Measurements from ENCODE around the gene KCNK3.

The KCNK3 gene

GRCh38 chr2:26666671-26667070 is 25.9 kb upstream of the KCNK3 start:
- FAIRE-seq: no peak

GRCh38 chr2:26668041-26668440 is 24.5 kb upstream of the KCNK3 start:
- no peak for FAIRE-seq

GRCh38 chr2:26668856-26669750 is 23.4 kb upstream of the KCNK3 start:
- FAIRE-seq: no peak

GRCh38 chr2:26670171-26670570 is 22.4 kb upstream of the KCNK3 start:
- no peak for FAIRE-seq

- no peak for FAIRE-seq
Measured at GRCh38 chr2:26670931-26671460, 21.5 kb upstream of the KCNK3 start.

GRCh38 chr2:26671691-26672090 is 20.8 kb upstream of the KCNK3 start:
- no peak for FAIRE-seq

DNA sequence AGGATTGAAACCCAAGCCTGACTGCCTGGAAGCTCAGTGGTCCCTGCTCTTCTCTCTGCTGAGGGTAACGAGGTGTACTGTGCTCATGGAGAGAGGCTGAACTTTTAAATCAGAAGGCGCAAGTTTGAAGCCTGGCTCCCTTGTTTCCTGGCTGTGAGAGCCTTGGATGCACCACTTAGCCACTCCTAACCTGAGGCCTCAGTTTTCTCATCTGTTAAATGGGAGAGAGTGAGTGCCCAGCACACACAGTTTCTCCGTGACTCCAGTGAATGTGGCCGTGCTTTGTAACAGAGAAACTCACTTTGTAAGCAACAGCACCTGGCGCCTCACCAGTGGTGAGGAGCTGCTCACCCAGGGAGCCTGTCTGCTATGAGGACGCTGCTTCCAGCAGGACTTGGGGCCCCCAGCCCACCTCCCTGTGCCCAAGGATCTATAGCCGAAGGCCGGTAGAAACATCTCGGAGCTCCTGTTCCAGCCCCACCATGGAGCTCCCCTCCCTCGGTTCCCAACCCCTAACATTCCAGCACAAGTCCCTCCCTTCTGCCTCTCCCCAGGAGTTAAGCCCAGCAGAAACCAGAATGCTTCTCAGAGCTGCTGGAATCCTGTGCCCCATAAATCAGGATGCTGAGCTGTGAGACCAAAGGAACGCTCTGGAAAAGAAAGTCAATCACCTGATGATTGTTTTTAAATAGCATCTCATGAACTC is 20.3 kb upstream of the KCNK3 start:
- FAIRE-seq: no peak

GRCh38 chr2:26672818-26673393 is 19.6 kb upstream of the KCNK3 start:
- FAIRE-seq: no peak

GRCh38 chr2:26674002-26674751 is 18.3 kb upstream of the KCNK3 start:
- FAIRE-seq: no peak

GRCh38 chr2:26674771-26675170 is 17.8 kb upstream of the KCNK3 start:
- no peak for FAIRE-seq

GRCh38 chr2:26675651-26676255 is 16.8 kb upstream of the KCNK3 start:
- FAIRE-seq: no peak

GRCh38 chr2:26678035-26678434 is 14.5 kb upstream of the KCNK3 start:
- no peak for FAIRE-seq

GRCh38 chr2:26679867-26680266 is 12.7 kb upstream of the KCNK3 start:
- FAIRE-seq: no peak

DNA sequence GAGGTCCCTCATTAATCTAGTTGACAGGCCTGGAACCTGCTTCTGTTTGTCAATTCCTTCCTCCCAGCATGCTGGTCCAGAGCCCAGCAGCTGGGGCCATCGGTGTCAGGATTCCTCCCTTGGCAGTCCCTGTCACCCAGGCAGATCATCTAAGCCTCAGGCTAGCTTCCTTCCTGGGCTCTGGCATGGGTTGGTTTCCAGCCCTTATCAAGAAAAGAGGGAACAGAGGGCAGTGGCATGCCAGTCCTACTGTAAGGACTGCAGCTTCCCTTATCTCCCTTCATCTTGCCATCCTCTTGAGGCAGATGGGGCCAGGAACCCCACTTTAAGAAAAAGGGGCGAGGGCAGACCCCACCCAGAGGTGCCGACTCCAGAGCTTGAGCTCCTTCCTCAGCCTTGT is 10.9 kb upstream of the KCNK3 start:
- no peak for FAIRE-seq

DNA sequence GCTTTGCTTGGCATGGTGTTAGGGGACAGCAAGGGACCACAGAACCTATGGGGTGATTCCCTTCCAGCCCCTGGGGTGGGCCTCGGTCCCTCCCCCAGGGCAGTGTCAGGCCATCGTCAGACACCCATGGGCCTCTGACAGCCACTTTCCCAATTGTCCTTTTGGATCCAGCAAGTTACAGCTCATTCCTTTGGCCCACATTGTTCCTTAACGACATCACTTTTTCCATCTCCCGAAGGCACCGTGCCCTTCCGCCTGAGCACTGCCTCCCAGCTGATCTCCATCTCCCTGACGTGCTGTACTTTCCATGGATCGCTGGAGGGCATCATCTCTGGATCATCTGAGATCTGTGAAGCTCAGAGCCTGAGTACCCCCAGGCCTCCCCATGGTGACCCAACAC is 10.4 kb upstream of the KCNK3 start:
- no peak for FAIRE-seq

GRCh38 chr2:26683583-26683982 is 8.9 kb upstream of the KCNK3 start:
- FAIRE-seq: no peak

GRCh38 chr2:26685341-26685740 is 7.2 kb upstream of the KCNK3 start:
- no peak for FAIRE-seq

DNA sequence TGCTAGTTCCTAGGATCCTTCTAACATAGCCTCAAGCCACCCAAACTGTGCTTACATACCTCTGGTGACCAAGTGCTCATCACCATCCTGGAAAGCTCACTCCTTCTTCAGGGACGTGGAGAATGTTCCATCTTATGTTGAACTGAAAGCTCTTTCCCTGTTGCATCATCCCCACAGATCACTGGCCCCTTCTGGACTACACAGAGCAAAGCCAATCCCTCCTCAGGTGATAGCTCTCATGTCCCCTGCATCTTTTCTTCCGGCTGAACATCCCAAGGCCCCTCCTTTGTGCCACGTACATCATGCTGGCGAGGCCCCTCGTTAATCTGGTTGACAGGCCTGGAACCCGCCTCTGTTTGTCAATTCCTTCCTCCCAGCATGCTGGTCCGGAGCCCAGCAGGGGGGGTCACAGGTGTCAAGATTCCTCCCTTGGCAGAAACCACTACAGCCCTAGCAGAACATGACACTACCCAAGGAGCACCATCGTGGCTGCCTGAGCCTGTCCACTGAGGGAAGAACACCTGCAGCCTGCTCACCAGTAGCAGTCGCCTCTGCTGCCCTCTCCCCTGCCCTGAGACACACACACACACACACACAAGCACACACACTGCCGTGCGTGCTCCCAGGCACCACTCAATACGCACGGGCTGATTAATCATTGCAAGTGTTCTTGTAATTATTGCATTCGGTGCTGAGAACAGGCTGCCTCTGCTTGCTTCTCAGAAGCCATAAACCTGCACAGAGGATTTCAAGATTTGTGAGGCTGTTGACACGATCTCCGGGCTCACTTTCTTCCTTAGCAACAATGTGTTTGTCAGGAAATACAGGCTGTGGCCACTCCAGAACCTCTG is 6.3 kb upstream of the KCNK3 start:
- no peak for FAIRE-seq

- FAIRE-seq: no peak
Measured at GRCh38 chr2:26687328-26687727, 5.2 kb upstream of the KCNK3 start.

- no peak for FAIRE-seq
Measured at GRCh38 chr2:26687801-26688200, 4.7 kb upstream of the KCNK3 start.

DNA sequence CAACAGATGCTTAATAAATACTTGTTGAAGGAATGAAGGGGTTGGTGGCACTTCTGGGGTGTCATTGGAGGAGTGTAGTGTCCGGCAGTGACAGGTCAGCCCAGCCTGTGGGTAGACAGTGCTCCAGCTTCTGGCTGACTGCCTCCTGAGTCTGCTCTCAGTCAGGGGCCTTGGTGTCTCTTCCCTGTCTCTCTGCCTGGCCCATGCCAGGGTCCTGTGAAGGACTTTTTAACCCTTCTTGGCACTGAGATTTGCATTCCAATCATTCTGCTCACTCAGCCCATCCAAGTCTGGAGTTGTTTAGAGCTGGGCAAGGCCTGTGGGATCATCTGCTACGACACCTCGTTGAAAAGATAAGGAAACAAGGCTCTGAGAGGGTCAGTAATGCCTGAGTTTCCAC is 1.4 kb upstream of the KCNK3 start:
- no peak for FAIRE-seq

GRCh38 chr2:26691881-26692278 is 642 bp upstream of the KCNK3 start:
- no peak for FAIRE-seq
